Erythroblast (primary cell): ENCODE measurements around the gene SRRM2.

Source experiments
- GATA1 ChIP-seq: IDR thresholded peaks from 2 replicates; pipeline ENCODE4 v1.6.1; 2011; ENCODE audit warnings: low read depth, mild to moderate bottlenecking, control low read depth, low read length, moderate library complexity
- POLR2A ChIP-seq: IDR thresholded peaks from 2 replicates; pipeline ENCODE4 v1.6.1; 2011; ENCODE audit warnings: mild to moderate bottlenecking, low read length

DNA sequence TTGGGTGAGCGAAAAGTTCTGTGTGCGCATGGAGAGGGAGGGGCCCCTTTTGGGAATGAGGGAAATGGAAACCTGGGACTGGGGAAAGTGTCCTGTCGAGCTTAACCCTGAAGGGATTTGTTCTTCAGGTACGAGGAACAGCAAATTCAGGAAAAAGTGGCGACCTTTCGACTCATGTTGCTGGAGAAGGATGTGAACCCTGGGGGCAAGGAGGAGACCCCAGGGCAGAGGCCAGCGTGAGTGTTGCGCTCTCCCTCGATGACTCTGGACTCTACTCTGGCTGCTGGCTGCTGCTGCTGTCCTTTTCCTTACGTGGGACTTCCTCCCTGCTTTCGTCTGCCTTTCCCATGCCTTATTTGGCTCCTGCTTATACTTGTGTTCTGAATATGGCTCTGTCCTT is 4.9 kb downstream of the SRRM2 start:
- TF ChIP-seq POLR2A (no peak), GATA1 (no peak)
